Neural progenitor cell (in vitro differentiated cells): ENCODE data around the gene NAPB.

Experiments
- CTCF ChIP-seq: fragments of 200-600 bp; sonication (generic); IDR thresholded peaks from 2 replicates; pipeline ENCODE4 v1.5.1; 2017; ENCODE audit warnings: antibody characterized with exemption, mild to moderate bottlenecking
- EZH2 ChIP-seq: fragments of 200-600 bp; sonication (generic); IDR thresholded peaks from 2 replicates; pipeline ENCODE4 v1.6.1; 2017; ENCODE audit warnings: antibody characterized with exemption, mild to moderate bottlenecking, moderate library complexity

GRCh38 chr20:23461180-23461579 lies 39.9 kb upstream of the NAPB start:
- no peak for TF ChIP-seq CTCF
- TF ChIP-seq EZH2 = no peak
